ENCODE measurements around the gene NPC1.

DNA sequence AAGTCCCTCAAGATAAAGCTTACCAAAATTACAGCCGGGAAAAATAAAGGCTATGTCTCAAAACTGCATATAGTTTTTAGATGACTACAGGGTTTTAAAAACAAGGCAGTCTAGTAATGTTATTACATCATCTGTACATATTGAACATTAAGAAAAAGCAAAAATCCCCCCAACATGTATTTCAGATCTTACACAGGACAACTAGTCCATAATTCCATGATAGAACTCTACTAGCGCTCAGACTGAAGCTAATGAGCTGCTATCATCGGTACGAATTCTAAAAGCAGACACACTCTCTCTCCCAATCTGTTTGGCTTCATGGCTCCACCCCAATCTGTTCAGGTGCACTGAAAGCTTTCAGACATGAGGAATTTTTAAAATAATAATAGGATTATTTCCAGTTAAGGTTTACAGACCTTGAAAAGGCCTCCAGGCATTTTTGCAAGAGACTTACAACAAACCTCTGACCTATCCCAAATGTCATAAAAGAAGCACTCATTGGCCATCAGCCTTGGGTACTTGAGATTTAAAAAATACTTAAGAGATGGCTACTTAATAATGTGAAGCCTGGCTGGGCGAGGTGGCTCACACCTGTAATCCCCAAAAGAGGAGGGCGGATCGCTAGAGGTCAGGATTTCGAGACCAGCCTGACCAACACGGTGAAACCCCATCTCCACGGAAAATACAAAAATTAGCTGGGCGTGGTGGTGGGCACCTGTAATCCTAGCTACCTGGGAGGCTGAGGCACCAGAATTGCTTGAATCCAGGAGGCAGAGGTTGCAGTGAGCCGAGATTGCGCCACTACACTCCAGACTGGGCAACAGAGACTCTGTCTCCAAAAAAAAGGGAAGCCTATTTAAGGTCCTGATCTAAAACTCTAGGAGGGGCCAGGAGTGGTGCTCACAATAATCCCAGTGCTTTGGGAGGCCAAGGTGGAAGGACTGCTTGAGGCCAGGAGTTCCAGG is 2.0 kb downstream of the NPC1 start:
- TF ChIP-seq, protein P1, sequence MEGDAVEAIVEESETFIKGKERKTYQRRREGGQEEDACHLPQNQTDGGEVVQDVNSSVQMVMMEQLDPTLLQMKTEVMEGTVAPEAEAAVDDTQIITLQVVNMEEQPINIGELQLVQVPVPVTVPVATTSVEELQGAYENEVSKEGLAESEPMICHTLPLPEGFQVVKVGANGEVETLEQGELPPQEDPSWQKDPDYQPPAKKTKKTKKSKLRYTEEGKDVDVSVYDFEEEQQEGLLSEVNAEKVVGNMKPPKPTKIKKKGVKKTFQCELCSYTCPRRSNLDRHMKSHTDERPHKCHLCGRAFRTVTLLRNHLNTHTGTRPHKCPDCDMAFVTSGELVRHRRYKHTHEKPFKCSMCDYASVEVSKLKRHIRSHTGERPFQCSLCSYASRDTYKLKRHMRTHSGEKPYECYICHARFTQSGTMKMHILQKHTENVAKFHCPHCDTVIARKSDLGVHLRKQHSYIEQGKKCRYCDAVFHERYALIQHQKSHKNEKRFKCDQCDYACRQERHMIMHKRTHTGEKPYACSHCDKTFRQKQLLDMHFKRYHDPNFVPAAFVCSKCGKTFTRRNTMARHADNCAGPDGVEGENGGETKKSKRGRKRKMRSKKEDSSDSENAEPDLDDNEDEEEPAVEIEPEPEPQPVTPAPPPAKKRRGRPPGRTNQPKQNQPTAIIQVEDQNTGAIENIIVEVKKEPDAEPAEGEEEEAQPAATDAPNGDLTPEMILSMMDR (IDR thresholded peaks at IDR 0.05), result no peak
- TF ChIP-seq POLR2A (IDR thresholded peaks at IDR 0.05), result no peak
